Measurements from ENCODE around the gene VIM. TPM values are rescaled to one million over a fixed set of nuclear protein-coding genes. Genes with fewer than 3 reads are reported as not detected.

VIM gene
- polyA plus RNA-seq, 1 experiment, result 5,431 TPM

DNA sequence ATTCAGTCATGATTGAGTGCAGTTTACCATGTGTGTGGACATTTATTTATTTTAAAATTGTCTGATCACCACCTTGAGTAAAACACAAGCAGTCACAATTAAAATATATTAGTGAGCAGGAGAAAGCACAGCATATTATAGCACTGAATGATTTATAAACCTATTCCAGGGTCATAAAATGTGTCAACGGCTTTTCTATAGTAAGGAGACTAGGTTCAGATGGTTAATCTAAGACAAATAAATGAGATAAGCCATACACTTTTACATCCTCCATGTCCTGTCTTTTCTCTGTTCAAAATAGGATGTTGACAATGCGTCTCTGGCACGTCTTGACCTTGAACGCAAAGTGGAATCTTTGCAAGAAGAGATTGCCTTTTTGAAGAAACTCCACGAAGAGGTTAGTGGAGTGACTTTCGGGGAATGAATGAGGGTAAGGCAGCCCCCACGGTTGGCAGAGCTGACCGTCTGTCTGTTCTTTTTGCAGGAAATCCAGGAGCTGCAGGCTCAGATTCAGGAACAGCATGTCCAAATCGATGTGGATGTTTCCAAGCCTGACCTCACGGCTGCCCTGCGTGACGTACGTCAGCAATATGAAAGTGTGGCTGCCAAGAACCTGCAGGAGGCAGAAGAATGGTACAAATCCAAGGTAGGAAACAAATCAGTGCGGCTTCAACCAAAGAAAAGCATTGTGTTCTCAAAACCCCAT is 5.4 kb downstream of the VIM start:
- Histone ChIP-seq H3K36me3 (ENCODE audit: control insufficient read depth, insufficient read depth, low read length) (peaks cover 21% of the 10 kb centered on the region), H3K4me3 (ENCODE audit: low read depth, low read length) (peak overlapping the region; percentile 1; the same call in 1 of the 2 replicates), H3K27me3 (ENCODE audit: control insufficient read depth, insufficient read depth, low read length) (no peaks in the 10 kb centered on the region)
- ChIA-PET POLR2A (interaction anchor here (0.8 to 0.9 kb wide), 2 partner anchors 18 to 247 kb away, joined by 3 to 4 read pairs; no protein-coding TSS in a partner anchor), CTCF (interaction anchor here (0.6 to 1.2 kb wide), 2 partner anchors 32 to 261 kb away, joined by 3 read pairs; partner anchors contain the start of gene TRDMT1)
- TF ChIP-seq, protein P1, sequence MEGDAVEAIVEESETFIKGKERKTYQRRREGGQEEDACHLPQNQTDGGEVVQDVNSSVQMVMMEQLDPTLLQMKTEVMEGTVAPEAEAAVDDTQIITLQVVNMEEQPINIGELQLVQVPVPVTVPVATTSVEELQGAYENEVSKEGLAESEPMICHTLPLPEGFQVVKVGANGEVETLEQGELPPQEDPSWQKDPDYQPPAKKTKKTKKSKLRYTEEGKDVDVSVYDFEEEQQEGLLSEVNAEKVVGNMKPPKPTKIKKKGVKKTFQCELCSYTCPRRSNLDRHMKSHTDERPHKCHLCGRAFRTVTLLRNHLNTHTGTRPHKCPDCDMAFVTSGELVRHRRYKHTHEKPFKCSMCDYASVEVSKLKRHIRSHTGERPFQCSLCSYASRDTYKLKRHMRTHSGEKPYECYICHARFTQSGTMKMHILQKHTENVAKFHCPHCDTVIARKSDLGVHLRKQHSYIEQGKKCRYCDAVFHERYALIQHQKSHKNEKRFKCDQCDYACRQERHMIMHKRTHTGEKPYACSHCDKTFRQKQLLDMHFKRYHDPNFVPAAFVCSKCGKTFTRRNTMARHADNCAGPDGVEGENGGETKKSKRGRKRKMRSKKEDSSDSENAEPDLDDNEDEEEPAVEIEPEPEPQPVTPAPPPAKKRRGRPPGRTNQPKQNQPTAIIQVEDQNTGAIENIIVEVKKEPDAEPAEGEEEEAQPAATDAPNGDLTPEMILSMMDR (IDR thresholded peaks at IDR 0.05; ENCODE audit: insufficient read depth, low read depth, low read length), result no peak
- no peak for DNase-seq (ENCODE audit: low read depth)

DNA sequence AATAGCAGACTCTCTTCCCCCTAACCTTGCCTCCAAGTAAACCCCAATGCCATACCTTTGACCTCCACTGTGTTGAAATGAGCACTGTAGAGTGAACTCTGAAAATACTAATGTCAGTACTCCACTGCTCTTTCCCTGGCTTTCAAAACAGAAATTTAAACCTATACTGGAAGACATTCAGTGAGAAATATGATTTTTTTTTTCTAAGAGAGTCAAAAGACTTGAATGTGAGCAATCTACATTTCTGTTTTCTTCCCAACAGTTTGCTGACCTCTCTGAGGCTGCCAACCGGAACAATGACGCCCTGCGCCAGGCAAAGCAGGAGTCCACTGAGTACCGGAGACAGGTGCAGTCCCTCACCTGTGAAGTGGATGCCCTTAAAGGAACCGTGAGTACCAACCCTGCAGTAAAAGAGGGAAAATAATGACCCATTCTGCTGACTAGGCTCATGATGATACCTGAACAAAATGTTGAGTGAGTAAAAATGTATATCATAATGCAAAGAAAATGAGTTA is 6.4 kb downstream of the VIM start:
- POLR2A ChIA-PET, result interaction anchor here (0.8 kb wide), 1 partner anchor 19 kb away, joined by 4 read pairs; no protein-coding TSS in a partner anchor
- Histone ChIP-seq H3K36me3 (ENCODE audit: control insufficient read depth, insufficient read depth, low read length) (peaks cover 21% of the 10 kb centered on the region), H3K27me3 (ENCODE audit: control insufficient read depth, insufficient read depth, low read length) (no peaks in the 10 kb centered on the region), H3K4me3 (ENCODE audit: low read depth, low read length) (peak overlapping the region; percentile 6; the same call in 1 of the 2 replicates)
- CTCF ChIA-PET, result interaction anchor here (0.9 to 1.3 kb wide), 4 partner anchors 25 to 203 kb away, joined by 3 to 4 read pairs (median 3); partner anchors contain the start of gene TRDMT1
- no peak for DNase-seq (ENCODE audit: low read depth)
- TF ChIP-seq, protein P1 (IDR thresholded peaks at IDR 0.05; ENCODE audit: insufficient read depth, low read depth, low read length), result no peak

DNA sequence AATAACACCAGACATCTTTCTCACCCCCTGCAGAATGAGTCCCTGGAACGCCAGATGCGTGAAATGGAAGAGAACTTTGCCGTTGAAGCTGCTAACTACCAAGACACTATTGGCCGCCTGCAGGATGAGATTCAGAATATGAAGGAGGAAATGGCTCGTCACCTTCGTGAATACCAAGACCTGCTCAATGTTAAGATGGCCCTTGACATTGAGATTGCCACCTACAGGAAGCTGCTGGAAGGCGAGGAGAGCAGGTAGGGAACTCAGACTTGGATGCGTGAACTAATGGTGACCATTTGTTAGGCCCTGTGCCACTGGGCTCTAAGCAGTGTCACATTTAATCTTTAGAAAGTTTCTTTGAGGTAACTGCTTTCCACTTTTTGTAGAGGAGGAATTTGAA is 7.1 kb downstream of the VIM start:
- DNase-seq (ENCODE audit: low read depth), result no peak
- TF ChIP-seq, protein P1 (IDR thresholded peaks at IDR 0.05; ENCODE audit: insufficient read depth, low read depth, low read length), result peak; percentile 35; the same call in 1 of the 2 replicates
- Histone ChIP-seq H3K4me3 (ENCODE audit: low read depth, low read length) (no peak overlapping the region), H3K27me3 (ENCODE audit: control insufficient read depth, insufficient read depth, low read length) (no peaks in the 10 kb centered on the region), H3K36me3 (ENCODE audit: control insufficient read depth, insufficient read depth, low read length) (peaks cover 21% of the 10 kb centered on the region)
- POLR2A ChIA-PET, result no interaction called here
- CTCF ChIA-PET, result interaction anchor here (0.9 to 1.3 kb wide), 3 partner anchors 24 to 204 kb away, joined by 3 to 4 read pairs (median 3); no protein-coding TSS in a partner anchor

DNA sequence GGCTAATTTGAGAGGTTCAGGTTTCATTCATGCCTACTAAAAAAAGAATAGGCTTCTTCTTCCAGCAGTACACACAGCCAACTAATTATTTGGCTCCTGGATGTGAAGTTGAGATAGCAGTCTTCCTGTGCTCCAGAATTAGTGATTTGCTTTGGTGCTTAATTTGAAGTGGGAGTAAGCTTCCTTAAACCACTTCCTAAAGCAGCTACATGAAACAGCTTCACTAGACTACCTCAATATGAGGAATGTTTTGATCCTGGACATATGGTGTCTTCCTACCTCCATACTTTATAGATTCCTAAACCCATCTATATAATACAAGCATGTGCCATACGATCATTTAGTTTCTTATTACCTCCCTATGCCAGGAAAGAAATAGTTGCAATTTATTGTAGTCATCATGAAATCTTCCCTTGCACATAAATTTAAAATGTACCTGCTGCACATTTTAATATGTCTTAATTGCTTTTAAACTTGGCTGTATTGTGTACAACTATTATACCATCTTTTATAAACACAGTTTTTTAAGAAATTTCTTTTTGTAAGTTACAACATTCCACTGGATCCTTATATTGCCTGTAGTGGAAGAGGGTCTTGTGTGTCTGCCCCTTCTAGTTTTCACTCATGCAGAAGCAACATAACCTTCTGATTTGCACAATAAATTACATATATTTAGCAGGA is 8.6 kb downstream of the VIM start:
- TF ChIP-seq, protein P1 (IDR thresholded peaks at IDR 0.05; ENCODE audit: insufficient read depth, low read depth, low read length), result no peak
- CTCF ChIA-PET, result interaction anchor here (0.8 kb wide), 1 partner anchor 300 kb away, joined by 4 read pairs; no protein-coding TSS in a partner anchor
- peaks cover 16% of the 10 kb centered on the region for H3K36me3 ChIP-seq (ENCODE audit: control insufficient read depth, insufficient read depth, low read length)

DNA sequence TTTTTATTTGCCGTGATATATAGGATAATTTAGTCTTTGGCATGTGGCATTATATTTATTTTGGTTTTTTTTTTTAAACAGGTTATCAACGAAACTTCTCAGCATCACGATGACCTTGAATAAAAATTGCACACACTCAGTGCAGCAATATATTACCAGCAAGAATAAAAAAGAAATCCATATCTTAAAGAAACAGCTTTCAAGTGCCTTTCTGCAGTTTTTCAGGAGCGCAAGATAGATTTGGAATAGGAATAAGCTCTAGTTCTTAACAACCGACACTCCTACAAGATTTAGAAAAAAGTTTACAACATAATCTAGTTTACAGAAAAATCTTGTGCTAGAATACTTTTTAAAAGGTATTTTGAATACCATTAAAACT is 9.1 kb downstream of the VIM start:
- ChIA-PET POLR2A (interaction anchor here (0.8 kb wide), 1 partner anchor 381 kb away, joined by 3 read pairs; no protein-coding TSS in a partner anchor), CTCF (interaction anchor here (0.8 kb wide), 1 partner anchor 300 kb away, joined by 4 read pairs; no protein-coding TSS in a partner anchor)
- TF ChIP-seq, protein P1 (IDR thresholded peaks at IDR 0.05; ENCODE audit: insufficient read depth, low read depth, low read length), result no peak
- Histone ChIP-seq H3K36me3 (ENCODE audit: control insufficient read depth, insufficient read depth, low read length) (peaks cover 15% of the 10 kb centered on the region), H3K27me3 (ENCODE audit: control insufficient read depth, insufficient read depth, low read length) (no peaks in the 10 kb centered on the region), H3K4me3 (ENCODE audit: low read depth, low read length) (no peak overlapping the region)
- DNase-seq (ENCODE audit: low read depth), result no peak

More for the DNA sequence above, 8.6 kb downstream of the VIM start:
- no peaks in the 10 kb centered on the region for H3K27me3 ChIP-seq (ENCODE audit: control insufficient read depth, insufficient read depth, low read length)
- H3K4me3 ChIP-seq (ENCODE audit: low read depth, low read length), result no peak overlapping the region
- POLR2A ChIA-PET, result no interaction called here
- DNase-seq (ENCODE audit: low read depth), result no peak
